ENCODE measurements around the gene PTGER4. TPM values are rescaled to one million over a fixed set of nuclear protein-coding genes. Genes with fewer than 3 reads are reported as not detected.

PTGER4 gene
- total and polyA plus RNA-seq, 4 donors: 0.60 to 6.8 (median 2.8) TPM

GRCh38 chr5:40736103-40736875, 56.6 kb downstream of the PTGER4 start:
- H3K27ac ChIP-seq (ENCODE audit: low read depth in 1 of 2, low read length in 2 of 2): no peak overlapping the region
- peaks cover 2 to 34% (median 24%) of the 10 kb centered on the region in 4 donors for H3K4me1 ChIP-seq (ENCODE audit: control insufficient read depth in 4 of 4, insufficient read depth in 4 of 4, low read length in 3 of 4)
- peaks cover 0 to 4% (median 0%) of the 10 kb centered on the region in 4 donors for H3K9me3 ChIP-seq (ENCODE audit: control insufficient read depth in 4 of 4, low read length in 3 of 4)
- no peak overlapping the region for H3K9ac ChIP-seq (ENCODE audit: low read depth in 1 of 2, low read length in 2 of 2)
- H3K36me3 ChIP-seq (ENCODE audit: control insufficient read depth in 4 of 4, insufficient read depth in 3 of 4, low read depth in 1 of 4, low read length in 3 of 4): peaks cover 0 to 15% (median 10%) of the 10 kb centered on the region in 4 donors
- 10% methylated on average over 1 of the region's 1 CpG for WGBS
- H3K27me3 ChIP-seq (ENCODE audit: control insufficient read depth in 4 of 4, insufficient read depth in 4 of 4, low read length in 3 of 4): no peaks in the 10 kb centered on the region
- TF ChIP-seq CTCF (IDR thresholded peaks at IDR 0.05; ENCODE audit: low read depth, low read length, missing input control) (peak; percentile 68), RAD21 (IDR thresholded peaks at IDR 0.05) (peak; percentile 93 to 94), FOXA2 (IDR thresholded peaks at IDR 0.05) (no peak)
- H3K4me3 ChIP-seq (ENCODE audit: low read depth in 1 of 3, low read length in 3 of 3): no peak overlapping the region
- DNase-seq (ENCODE audit: low spot score): no peak

DNA sequence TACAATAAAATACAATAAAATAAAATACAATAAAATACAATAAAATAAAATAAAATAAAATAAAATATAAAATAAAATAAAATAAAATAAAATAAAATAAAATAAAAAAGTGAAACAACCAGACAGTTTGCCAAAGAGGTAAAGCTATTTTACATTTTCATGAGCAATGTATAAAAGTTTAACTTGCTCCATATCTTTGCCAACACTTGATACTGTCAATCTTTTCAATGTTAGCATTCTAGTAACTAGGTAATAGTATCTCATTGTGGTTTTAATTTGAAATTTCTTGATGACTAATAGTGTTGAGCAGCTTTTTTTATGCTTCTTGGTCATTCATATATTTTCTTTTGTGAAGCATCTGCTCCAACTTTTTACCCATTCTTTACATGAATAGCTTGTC, 58.8 kb downstream of the PTGER4 start:
- Histone ChIP-seq H3K9me3 (ENCODE audit: control insufficient read depth in 4 of 4, low read length in 3 of 4) (peaks cover 0 to 4% (median 0%) of the 10 kb centered on the region in 4 donors), H3K4me3 (ENCODE audit: low read depth in 1 of 3, low read length in 3 of 3) (no peak overlapping the region), H3K27me3 (ENCODE audit: control insufficient read depth in 4 of 4, insufficient read depth in 4 of 4, low read length in 3 of 4) (no peaks in the 10 kb centered on the region), H3K4me1 (ENCODE audit: control insufficient read depth in 4 of 4, insufficient read depth in 4 of 4, low read length in 3 of 4) (peaks cover 2 to 27% (median 21%) of the 10 kb centered on the region in 4 donors), H3K9ac (ENCODE audit: low read depth in 1 of 2, low read length in 2 of 2) (no peak overlapping the region), H3K36me3 (ENCODE audit: control insufficient read depth in 4 of 4, insufficient read depth in 3 of 4, low read depth in 1 of 4, low read length in 3 of 4) (peaks cover 0 to 16% (median 13%) of the 10 kb centered on the region in 4 donors), H3K27ac (ENCODE audit: low read depth in 1 of 2, low read length in 2 of 2) (no peak overlapping the region)
- DNase-seq (ENCODE audit: low spot score): no peak
- TF ChIP-seq GABPA (IDR thresholded peaks at IDR 0.05 in 1 of 2, conservative IDR thresholded peaks at IDR 0.05 in 1 of 2): no peak
- TF ChIP-seq ATF3 (IDR thresholded peaks at IDR 0.05): no peak
- TF ChIP-seq TAF1 (conservative IDR thresholded peaks at IDR 0.05): no peak

Small RNA genes lying within 50 kb of the gene (small RNA-seq; reads per million reads assigned to genes)
- not detected for gene RF00092

Other genes with a start within 250 kb of the PTGER4 start
- gene TTC33, start 76.0 kb downstream of the PTGER4 start, total RNA-seq: 10 to 100 TPM; 10.2 to 12.0 TPM
- 1 to 10 TPM; 4.3 to 4.9 TPM for gene TTC33, start 76.0 kb downstream of the PTGER4 start, polyA plus RNA-seq
- gene PRKAA1, start 118.5 kb downstream of the PTGER4 start, total RNA-seq: 100 to 1,000 TPM in 1 of 2 donors, 10 to 100 TPM in 1; 59.4 to 105 TPM
- gene PRKAA1, start 118.5 kb downstream of the PTGER4 start, polyA plus RNA-seq: 10 to 100 TPM; 23.7 to 25.5 TPM
- 1,000 to 10,000 TPM in 1 of 2 donors, 10 to 100 TPM in 1; 40.5 to 1,326 TPM for gene RPL37, start 155.3 kb downstream of the PTGER4 start, total RNA-seq
- gene RPL37, start 155.3 kb downstream of the PTGER4 start, polyA plus RNA-seq: 100 to 1,000 TPM; 479 to 965 TPM
- 1 to 10 TPM; 2.5 to 3.2 TPM for gene CARD6, start 161.5 kb downstream of the PTGER4 start, total RNA-seq
- 1 to 10 TPM; 1.6 to 1.7 TPM for gene CARD6, start 161.5 kb downstream of the PTGER4 start, polyA plus RNA-seq
- gene C7, start 229.6 kb downstream of the PTGER4 start, total RNA-seq: 100 to 1,000 TPM in 1 of 2 donors, 10 to 100 TPM in 1; 25.5 to 268 TPM
- 100 to 1,000 TPM in 1 of 2 donors, 10 to 100 TPM in 1; 64.9 to 155 TPM for gene C7, start 229.6 kb downstream of the PTGER4 start, polyA plus RNA-seq